GM18507 (cell line): ENCODE results near the gene FBLN2.

Experiments used
- DNase-seq: peaks from one replicate; pipeline ENCODE4 v3.0.0; 2011; ENCODE audit warnings: low read depth; ENCODE audit not compliant: insufficient read length; ENCODE audit errors: extremely low spot score
- FAIRE-seq: peaks from 2 replicates; lab custom pipeline; 2011; peaks lifted over from hg19 to GRCh38; lab: Jason Lieb, UNC

Gene FBLN2

GRCh38 chr3:13544951-13545651, 3.8 kb upstream of the FBLN2 start:
- FAIRE-seq, result no peak
- no peak for DNase-seq

GRCh38 chr3:13545952-13546454, 2.9 kb upstream of the FBLN2 start:
- FAIRE-seq (no peak), DNase-seq (no peak)

- DNase-seq (no peak), FAIRE-seq (no peak)
These were observed 2.2 kb upstream of the FBLN2 start for GRCh38 chr3:13546667-13547171.

GRCh38 chr3:13547591-13548371, 1.1 kb upstream of the FBLN2 start:
- FAIRE-seq (no peak), DNase-seq (no peak)

GRCh38 chr3:13549623-13550422, 898 bp downstream of the FBLN2 start:
- no peak for FAIRE-seq

GRCh38 chr3:13550423-13550690, 1.4 kb downstream of the FBLN2 start:
- FAIRE-seq (no peak), DNase-seq (no peak)

More at GRCh38 chr3:13549623-13550422, 898 bp downstream of the FBLN2 start:
- no peak for DNase-seq

GRCh38 chr3:13550791-13551360, 2.0 kb downstream of the FBLN2 start:
- FAIRE-seq, result no peak

GRCh38 chr3:13552857-13553652, 4.1 kb downstream of the FBLN2 start:
- DNase-seq, result no peak
- FAIRE-seq, result no peak

More at GRCh38 chr3:13550791-13551360, 2.0 kb downstream of the FBLN2 start:
- no peak for DNase-seq

- DNase-seq, result no peak
- no peak for FAIRE-seq
These were observed 4.8 kb downstream of the FBLN2 start for GRCh38 chr3:13553686-13554085.

- DNase-seq (no peak), FAIRE-seq (no peak)
These were observed 6.8 kb downstream of the FBLN2 start for GRCh38 chr3:13555753-13556152.

- FAIRE-seq (no peak), DNase-seq (no peak)
These were observed 7.3 kb downstream of the FBLN2 start for GRCh38 chr3:13556207-13556606.

- DNase-seq, result no peak
- no peak for FAIRE-seq
These were observed 8.0 kb downstream of the FBLN2 start for GRCh38 chr3:13556917-13557316.

GRCh38 chr3:13557417-13557816, 8.5 kb downstream of the FBLN2 start:
- FAIRE-seq (no peak), DNase-seq (no peak)

GRCh38 chr3:13557926-13558325, 9.0 kb downstream of the FBLN2 start:
- FAIRE-seq, result no peak
- DNase-seq, result no peak

GRCh38 chr3:13558651-13559050, 9.7 kb downstream of the FBLN2 start:
- no peak for DNase-seq
- FAIRE-seq, result no peak

GRCh38 chr3:13559764-13560525, 11.0 kb downstream of the FBLN2 start:
- DNase-seq (no peak), FAIRE-seq (no peak)

- DNase-seq (no peak), FAIRE-seq (no peak)
These were observed 12.5 kb downstream of the FBLN2 start for GRCh38 chr3:13561376-13561775.

- FAIRE-seq (no peak), DNase-seq (no peak)
These were observed 13.0 kb downstream of the FBLN2 start for GRCh38 chr3:13561967-13562366.
